ENCODE measurements around the gene MUL1. TPM values are rescaled to one million over a fixed set of nuclear protein-coding genes. Genes with fewer than 3 reads are reported as not detected.
A peak's percentile ranks its signal among the peaks of the same experiment; 100 is the strongest.

Gene MUL1
- total RNA-seq, 1 donor from 2014 or later = 45.0 TPM

GRCh38 chr1:20480243-20480944 lies 27.6 kb downstream of the MUL1 start:
- TF ChIP-seq, protein P1, sequence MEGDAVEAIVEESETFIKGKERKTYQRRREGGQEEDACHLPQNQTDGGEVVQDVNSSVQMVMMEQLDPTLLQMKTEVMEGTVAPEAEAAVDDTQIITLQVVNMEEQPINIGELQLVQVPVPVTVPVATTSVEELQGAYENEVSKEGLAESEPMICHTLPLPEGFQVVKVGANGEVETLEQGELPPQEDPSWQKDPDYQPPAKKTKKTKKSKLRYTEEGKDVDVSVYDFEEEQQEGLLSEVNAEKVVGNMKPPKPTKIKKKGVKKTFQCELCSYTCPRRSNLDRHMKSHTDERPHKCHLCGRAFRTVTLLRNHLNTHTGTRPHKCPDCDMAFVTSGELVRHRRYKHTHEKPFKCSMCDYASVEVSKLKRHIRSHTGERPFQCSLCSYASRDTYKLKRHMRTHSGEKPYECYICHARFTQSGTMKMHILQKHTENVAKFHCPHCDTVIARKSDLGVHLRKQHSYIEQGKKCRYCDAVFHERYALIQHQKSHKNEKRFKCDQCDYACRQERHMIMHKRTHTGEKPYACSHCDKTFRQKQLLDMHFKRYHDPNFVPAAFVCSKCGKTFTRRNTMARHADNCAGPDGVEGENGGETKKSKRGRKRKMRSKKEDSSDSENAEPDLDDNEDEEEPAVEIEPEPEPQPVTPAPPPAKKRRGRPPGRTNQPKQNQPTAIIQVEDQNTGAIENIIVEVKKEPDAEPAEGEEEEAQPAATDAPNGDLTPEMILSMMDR (IDR thresholded peaks at IDR 0.05; ENCODE audit: borderline replicate concordance) = no peak
- peaks cover 98% of the 10 kb centered on the region for H3K27me3 ChIP-seq (ENCODE audit: low read depth)
- DNase-seq = no peak
- intact Hi-C loops (cut with micrococcal nuclease) = no loop called here
- no peaks in the 10 kb centered on the region for H3K9me3 ChIP-seq (replicated peaks)
- H3K4me1 ChIP-seq = peaks cover 38% of the 10 kb centered on the region
- H3K4me3 ChIP-seq = no peak overlapping the region
- no peaks in the 10 kb centered on the region for H3K36me3 ChIP-seq
- no peak overlapping the region for H3K27ac ChIP-seq (replicated peaks)

GRCh38 chr1:20479840-20480239 lies 28.1 kb downstream of the MUL1 start:
- Histone ChIP-seq H3K36me3 (no peaks in the 10 kb centered on the region), H3K9me3 (replicated peaks) (no peaks in the 10 kb centered on the region), H3K4me1 (peaks cover 34% of the 10 kb centered on the region), H3K4me3 (no peak overlapping the region), H3K27me3 (ENCODE audit: low read depth) (peaks cover 100% of the 10 kb centered on the region), H3K27ac (replicated peaks) (no peak overlapping the region)
- DNase-seq = no peak
- intact Hi-C loops (cut with micrococcal nuclease) = no loop called here
- TF ChIP-seq, protein P1 (IDR thresholded peaks at IDR 0.05; ENCODE audit: borderline replicate concordance) = no peak

- H3K27me3 ChIP-seq (ENCODE audit: low read depth) = peaks cover 100% of the 10 kb centered on the region
- no peaks in the 10 kb centered on the region for H3K36me3 ChIP-seq
- H3K4me3 ChIP-seq = no peak overlapping the region
- TF ChIP-seq, protein P1 (IDR thresholded peaks at IDR 0.05; ENCODE audit: borderline replicate concordance) = no peak
- no peaks in the 10 kb centered on the region for H3K9me3 ChIP-seq (replicated peaks)
- no peak overlapping the region for H3K27ac ChIP-seq (replicated peaks)
- peaks cover 19% of the 10 kb centered on the region for H3K4me1 ChIP-seq
- no peak for DNase-seq
- intact Hi-C loops (cut with micrococcal nuclease) = no loop called here
Observed at GRCh38 chr1:20478057-20478635, 29.8 kb downstream of the MUL1 start.

GRCh38 chr1:20477348-20478056 lies 30.4 kb downstream of the MUL1 start:
- intact Hi-C loops (cut with micrococcal nuclease) = no loop called here
- no peak overlapping the region for H3K4me3 ChIP-seq
- no peak for DNase-seq
- H3K27ac ChIP-seq (replicated peaks) = no peak overlapping the region
- peaks cover 19% of the 10 kb centered on the region for H3K4me1 ChIP-seq
- no peaks in the 10 kb centered on the region for H3K36me3 ChIP-seq
- no peaks in the 10 kb centered on the region for H3K9me3 ChIP-seq (replicated peaks)
- peaks cover 100% of the 10 kb centered on the region for H3K27me3 ChIP-seq (ENCODE audit: low read depth)
- TF ChIP-seq, protein P1 (IDR thresholded peaks at IDR 0.05; ENCODE audit: borderline replicate concordance) = no peak

DNA sequence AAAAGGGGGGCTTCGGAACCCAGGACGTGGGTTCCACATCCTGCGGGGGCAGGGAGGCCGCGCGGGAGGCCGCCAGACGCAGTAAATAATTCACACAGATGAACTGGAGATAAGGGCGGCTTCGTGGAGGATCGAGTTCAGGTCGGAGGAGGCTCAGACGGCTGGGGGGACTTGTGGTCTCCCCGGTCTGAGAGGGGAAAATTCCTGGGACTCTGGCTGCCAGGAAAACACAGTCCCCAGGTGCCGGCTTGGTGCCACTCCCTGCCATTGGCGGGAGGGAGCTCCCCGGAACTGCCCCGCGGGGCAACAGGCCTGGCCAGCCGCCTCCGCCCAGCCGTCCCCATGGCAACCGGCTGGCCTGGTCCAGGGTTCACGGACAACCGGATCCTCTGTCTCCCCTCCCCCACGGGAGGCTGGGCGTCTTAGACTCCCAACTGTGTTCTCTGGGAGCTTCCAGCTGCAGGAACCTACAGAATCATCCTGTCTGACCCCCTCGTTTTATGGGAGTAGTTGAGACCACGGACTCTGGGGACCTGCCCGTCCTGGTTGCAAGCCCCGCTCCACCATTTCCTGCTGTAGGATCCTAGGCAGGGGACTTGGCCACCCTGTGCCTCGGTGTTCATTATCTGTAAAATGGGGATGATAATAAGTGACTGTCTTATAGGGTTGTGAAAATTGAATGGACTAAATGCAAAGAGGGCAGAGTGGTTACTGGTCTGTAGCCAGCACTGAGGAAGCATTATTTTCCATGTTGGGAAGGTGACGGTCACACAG lies 31.5 kb downstream of the MUL1 start:
- TF ChIP-seq, protein P1 (IDR thresholded peaks at IDR 0.05; ENCODE audit: borderline replicate concordance) = no peak
- no peak overlapping the region for H3K27ac ChIP-seq (replicated peaks)
- DNase-seq = peak; percentile 44
- peaks cover 19% of the 10 kb centered on the region for H3K4me1 ChIP-seq
- peak overlapping the region; percentile 23 for H3K4me3 ChIP-seq
- intact Hi-C loops (cut with micrococcal nuclease) = no loop called here
- H3K9me3 ChIP-seq (replicated peaks) = no peaks in the 10 kb centered on the region
- H3K27me3 ChIP-seq (ENCODE audit: low read depth) = peaks cover 91% of the 10 kb centered on the region
- H3K36me3 ChIP-seq = no peaks in the 10 kb centered on the region

Data from left ventricle myocardium inferior (tissue), 1 donor.